Fibroblast of pulmonary artery (primary cell): Measurements from ENCODE around the gene SUCLG2.

Source experiments
- DNase-seq: peaks from one replicate; pipeline ENCODE4 v3.0.0-alpha.2; 2010; ENCODE audit warnings: low read depth
- H3K4me3 ChIP-seq: replicated peaks from 2 replicates; pipeline ENCODE4 v1.5.1; 2011; ENCODE audit warnings: low read depth, mild to moderate bottlenecking, control low read depth, low read length, moderate library complexity
- CTCF ChIP-seq: IDR thresholded peaks from 2 replicates; pipeline ENCODE4 v1.5.1; 2011; ENCODE audit warnings: mild to moderate bottlenecking, control low read depth, low read length, inconsistent platforms; ENCODE audit errors: missing control alignments

Gene SUCLG2

GRCh38 chr3:67470207-67470606 lies 184.2 kb downstream of the SUCLG2 start:
- H3K4me3 ChIP-seq, result no peak overlapping the region
- DNase-seq, result no peak
- no peak for TF ChIP-seq CTCF

- DNase-seq, result no peak
- no peak overlapping the region for H3K4me3 ChIP-seq
- no peak for TF ChIP-seq CTCF
Observed at GRCh38 chr3:67468511-67468910, 185.9 kb downstream of the SUCLG2 start.

- no peak for TF ChIP-seq CTCF
- DNase-seq, result no peak
- no peak overlapping the region for H3K4me3 ChIP-seq
Observed at GRCh38 chr3:67463656-67464055, 190.8 kb downstream of the SUCLG2 start.

GRCh38 chr3:67462187-67462586 lies 192.2 kb downstream of the SUCLG2 start:
- no peak overlapping the region for H3K4me3 ChIP-seq
- no peak for TF ChIP-seq CTCF
- DNase-seq, result no peak

GRCh38 chr3:67461667-67462142 lies 192.7 kb downstream of the SUCLG2 start:
- no peak overlapping the region for H3K4me3 ChIP-seq
- TF ChIP-seq CTCF, result no peak
- peak; percentile 55 for DNase-seq

- H3K4me3 ChIP-seq, result no peak overlapping the region
- no peak for DNase-seq
- no peak for TF ChIP-seq CTCF
Observed at GRCh38 chr3:67460841-67461510, 193.4 kb downstream of the SUCLG2 start.

- TF ChIP-seq CTCF, result no peak
- no peak overlapping the region for H3K4me3 ChIP-seq
- DNase-seq, result no peak
Observed at GRCh38 chr3:67459796-67460195, 194.6 kb downstream of the SUCLG2 start.
